ENCODE measurements around the gene CTTNBP2.

Gene CTTNBP2, protein sequence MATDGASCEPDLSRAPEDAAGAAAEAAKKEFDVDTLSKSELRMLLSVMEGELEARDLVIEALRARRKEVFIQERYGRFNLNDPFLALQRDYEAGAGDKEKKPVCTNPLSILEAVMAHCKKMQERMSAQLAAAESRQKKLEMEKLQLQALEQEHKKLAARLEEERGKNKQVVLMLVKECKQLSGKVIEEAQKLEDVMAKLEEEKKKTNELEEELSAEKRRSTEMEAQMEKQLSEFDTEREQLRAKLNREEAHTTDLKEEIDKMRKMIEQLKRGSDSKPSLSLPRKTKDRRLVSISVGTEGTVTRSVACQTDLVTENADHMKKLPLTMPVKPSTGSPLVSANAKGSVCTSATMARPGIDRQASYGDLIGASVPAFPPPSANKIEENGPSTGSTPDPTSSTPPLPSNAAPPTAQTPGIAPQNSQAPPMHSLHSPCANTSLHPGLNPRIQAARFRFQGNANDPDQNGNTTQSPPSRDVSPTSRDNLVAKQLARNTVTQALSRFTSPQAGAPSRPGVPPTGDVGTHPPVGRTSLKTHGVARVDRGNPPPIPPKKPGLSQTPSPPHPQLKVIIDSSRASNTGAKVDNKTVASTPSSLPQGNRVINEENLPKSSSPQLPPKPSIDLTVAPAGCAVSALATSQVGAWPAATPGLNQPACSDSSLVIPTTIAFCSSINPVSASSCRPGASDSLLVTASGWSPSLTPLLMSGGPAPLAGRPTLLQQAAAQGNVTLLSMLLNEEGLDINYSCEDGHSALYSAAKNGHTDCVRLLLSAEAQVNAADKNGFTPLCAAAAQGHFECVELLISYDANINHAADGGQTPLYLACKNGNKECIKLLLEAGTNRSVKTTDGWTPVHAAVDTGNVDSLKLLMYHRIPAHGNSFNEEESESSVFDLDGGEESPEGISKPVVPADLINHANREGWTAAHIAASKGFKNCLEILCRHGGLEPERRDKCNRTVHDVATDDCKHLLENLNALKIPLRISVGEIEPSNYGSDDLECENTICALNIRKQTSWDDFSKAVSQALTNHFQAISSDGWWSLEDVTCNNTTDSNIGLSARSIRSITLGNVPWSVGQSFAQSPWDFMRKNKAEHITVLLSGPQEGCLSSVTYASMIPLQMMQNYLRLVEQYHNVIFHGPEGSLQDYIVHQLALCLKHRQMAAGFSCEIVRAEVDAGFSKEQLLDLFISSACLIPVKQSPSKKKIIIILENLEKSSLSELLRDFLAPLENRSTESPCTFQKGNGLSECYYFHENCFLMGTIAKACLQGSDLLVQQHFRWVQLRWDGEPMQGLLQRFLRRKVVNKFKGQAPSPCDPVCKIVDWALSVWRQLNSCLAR (N-terminal part only)

GRCh38 chr7:117873310-117874190 lies at the start of gene CTTNBP2:
Gene CTTNBP2, minus strand, starts transcription at chr7:117873441. Its CDS starts 26 bp downstream, at chr7:117873415.
- no peak for DNase-seq (ENCODE audit: low read depth in 2 of 2)

GRCh38 chr7:117916309-117916708 lies 43.1 kb upstream of the CTTNBP2 start:
- DNase-seq (ENCODE audit: low read depth in 2 of 2) = no peak

DNA sequence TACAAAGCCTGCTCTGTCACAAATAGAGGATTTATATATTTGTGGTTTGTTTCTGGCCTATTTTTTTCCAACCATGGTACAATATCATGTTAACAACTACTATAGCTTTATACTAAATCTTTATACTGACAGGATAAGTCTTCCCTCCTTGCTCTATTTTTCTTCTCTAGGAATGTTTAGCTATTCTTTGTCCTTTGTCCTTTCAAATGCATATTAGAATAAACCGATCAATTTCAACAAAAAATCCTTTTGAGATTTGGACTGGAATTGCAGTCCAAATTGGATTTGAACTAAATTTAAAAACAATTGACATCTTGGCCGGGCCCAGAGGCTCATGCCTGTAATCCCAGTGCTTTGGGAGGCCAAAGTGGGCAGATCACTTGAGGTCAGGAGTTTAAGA lies 39.2 kb upstream of the CTTNBP2 start:
- no peak for DNase-seq (ENCODE audit: low read depth in 2 of 2)

DNA sequence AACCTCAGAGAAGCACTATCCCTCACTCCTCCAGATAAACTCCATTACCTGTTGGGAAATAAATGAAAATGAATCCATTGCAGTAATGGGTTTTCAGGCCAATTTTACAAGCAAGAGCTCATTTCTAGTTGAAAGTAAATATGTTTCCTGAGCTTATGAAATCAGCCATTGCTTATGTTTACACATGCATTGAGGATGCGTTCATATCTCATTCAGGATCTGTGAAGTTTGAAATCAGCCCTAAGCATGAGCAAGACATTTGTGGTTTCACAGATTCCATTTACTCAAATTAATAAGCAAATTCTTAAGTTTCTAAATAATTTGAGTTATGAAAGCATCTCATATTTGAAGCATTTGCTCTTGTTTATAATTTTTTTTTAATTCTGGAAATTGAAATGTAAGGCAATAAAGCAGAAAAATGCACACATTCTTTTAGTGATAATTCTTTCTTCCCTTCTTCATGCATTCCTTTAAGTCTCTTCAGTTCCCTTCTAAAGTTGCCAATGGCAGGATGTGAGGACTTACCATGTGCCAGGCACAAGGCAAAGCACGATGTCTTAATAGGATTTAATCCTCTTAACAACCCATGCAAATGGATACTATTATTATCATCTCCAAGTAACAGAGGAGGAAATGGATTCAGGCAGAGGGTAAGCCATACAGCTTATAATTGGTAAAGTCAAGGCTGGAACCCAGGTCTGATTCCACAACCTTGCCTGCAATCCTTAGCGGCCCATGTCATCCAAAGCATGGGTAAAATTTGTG lies 35.0 kb upstream of the CTTNBP2 start:
- no peak for DNase-seq (ENCODE audit: low read depth in 2 of 2)

GRCh38 chr7:117907049-117907640 lies 33.9 kb upstream of the CTTNBP2 start:
- no peak for DNase-seq (ENCODE audit: low read depth in 2 of 2)

- DNase-seq (ENCODE audit: low read depth in 2 of 2) = no peak
Observed at GRCh38 chr7:117902314-117902889, 29.2 kb upstream of the CTTNBP2 start.

DNA sequence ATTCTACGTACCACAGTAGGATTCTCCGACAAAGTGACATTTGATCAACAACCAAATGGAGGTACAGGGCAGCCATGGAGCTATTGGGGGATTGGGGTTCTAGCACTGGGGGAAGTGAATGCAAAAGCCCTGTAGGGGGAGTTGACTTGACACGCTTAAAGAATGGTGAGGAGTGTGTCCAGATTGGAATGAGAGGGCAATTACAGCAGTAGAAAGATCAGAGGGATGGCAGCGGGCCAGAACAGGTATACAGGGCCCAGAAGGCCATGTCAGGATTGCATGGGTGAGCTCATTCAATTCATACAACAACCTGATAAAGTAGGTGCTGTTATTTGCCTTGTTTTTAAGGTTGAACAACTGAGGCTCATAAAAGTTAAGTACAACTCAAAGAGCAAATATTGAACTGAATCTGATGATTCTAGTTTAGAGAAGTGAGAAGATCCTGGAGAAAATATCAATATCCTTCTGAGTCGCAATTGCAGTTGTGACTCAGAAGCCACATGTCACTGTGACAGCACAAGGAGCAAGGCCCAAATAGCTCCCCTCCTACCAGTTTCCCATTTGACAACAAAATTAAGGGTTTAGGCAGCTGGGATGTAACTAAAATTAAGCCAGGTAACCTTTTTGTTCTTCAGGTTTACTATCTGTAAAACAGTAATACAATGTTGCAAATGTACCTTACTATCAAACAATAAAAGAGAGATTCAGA lies 28.0 kb upstream of the CTTNBP2 start:
- no peak for DNase-seq (ENCODE audit: low read depth in 2 of 2)

- no peak for DNase-seq (ENCODE audit: low read depth in 2 of 2)
Observed at GRCh38 chr7:117896339-117896738, 23.1 kb upstream of the CTTNBP2 start.

GRCh38 chr7:117895276-117895675 lies 22.0 kb upstream of the CTTNBP2 start:
- no peak for DNase-seq (ENCODE audit: low read depth in 2 of 2)

- no peak for DNase-seq (ENCODE audit: low read depth in 2 of 2)
Observed at GRCh38 chr7:117894037-117894436, 20.8 kb upstream of the CTTNBP2 start.

- DNase-seq (ENCODE audit: low read depth in 2 of 2) = no peak
Observed at GRCh38 chr7:117892821-117893220, 19.6 kb upstream of the CTTNBP2 start.

DNA sequence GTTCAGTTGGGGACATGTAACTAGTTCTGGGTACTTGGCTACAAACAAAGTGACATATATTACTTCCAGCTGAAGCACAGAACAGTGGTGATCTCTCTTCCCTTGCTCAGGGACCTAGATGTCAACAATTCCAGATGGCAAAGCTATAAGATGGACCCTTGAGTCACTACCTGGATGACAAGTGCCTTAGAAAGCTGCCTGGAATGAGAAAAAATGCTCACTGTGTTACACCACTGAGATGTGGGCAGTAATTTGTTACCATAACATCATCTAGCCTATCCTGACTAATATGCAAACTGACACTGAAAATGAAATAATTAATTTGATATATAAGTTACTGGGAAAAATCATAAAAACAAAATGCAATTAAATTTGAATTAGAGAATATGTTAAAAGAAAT lies 16.4 kb upstream of the CTTNBP2 start:
- DNase-seq (ENCODE audit: low read depth in 2 of 2) = no peak

DNA sequence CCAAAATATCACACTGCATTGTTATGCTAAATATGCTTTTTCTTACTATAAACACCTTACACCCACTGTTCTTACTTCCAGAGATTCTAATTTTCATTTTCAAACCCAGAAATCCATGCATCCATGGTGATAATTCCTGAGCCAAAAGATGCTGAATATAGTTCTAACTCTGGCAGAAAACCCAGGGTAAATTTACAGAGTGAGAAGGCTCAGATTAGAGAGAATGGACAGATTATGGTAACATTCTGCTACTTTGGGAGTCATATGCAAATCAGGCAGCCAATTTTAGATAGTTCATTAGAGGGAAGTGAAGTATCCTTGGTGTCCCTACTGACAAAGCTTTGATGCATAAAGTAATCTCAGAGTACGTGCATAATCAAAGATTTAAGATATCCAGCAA lies 15.4 kb upstream of the CTTNBP2 start:
- no peak for DNase-seq (ENCODE audit: low read depth in 2 of 2)

DNA sequence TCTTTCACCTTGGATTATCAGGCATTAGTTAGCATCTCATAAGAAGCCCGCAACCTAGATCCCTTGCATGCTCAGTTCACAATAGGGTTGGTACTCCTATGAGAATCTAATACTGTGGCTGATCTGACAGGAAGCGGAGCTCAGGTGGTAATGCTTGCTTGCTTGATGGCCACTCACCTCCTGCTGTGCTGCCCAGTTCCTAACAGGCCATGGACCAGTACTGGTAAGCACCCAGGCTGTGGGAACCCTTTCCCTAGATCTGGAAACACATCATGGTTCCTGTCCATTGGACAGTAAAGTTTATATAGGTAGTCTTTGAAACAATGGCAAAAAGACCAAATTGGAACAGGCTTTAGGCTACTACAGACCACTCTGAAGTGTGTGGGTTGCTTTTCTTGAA lies 9.4 kb upstream of the CTTNBP2 start:
- DNase-seq (ENCODE audit: low read depth in 2 of 2) = no peak

- DNase-seq (ENCODE audit: low read depth in 2 of 2) = no peak
Observed at GRCh38 chr7:117876761-117877160, 3.5 kb upstream of the CTTNBP2 start.

- DNase-seq (ENCODE audit: low read depth in 2 of 2) = no peak
Observed at GRCh38 chr7:117875566-117875965, 2.3 kb upstream of the CTTNBP2 start.

DNA sequence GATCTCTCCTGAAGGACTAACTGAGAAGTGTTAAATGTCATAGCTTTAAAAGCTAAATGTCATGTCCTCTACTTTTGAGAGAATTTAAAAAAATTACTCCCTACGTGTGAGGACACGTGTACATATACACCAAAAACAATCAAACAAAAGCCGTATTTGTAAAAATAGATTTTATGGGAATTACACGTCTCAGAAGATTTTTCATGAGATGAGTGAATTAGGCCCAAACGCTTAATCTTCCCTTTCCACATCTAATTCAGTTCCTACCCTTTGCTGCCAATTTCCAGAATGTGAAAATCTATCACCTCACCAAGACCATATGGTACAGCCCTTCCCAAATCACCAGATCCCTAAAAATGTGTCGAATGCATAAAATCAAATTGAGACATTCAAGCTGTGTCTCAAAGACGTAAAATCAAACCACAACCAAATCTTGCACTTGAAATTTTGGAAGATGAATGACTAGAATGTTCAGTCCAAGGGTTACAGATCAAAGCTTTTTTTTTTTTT lies 1.0 kb upstream of the CTTNBP2 start:
- no peak for DNase-seq (ENCODE audit: low read depth in 2 of 2)

- DNase-seq (ENCODE audit: low read depth in 2 of 2) = no peak
Observed at GRCh38 chr7:117872561-117873309, 506 bp downstream of the CTTNBP2 start.

Data from activated CD8-positive, alpha-beta memory T cell treated with anti-CD3 and anti-CD28 coated beads for 4 hours (primary cell).